Caco-2 (cell line): ENCODE measurements around the gene KCNJ12. TPM values are rescaled to one million over a fixed set of nuclear protein-coding genes. Genes with fewer than 3 reads are reported as not detected.
"Not testable (repeated sequence)": the region's sequence is repeated elsewhere in the genome, so short reads cannot be mapped to it uniquely, and the experiment has no call there.

Experiments used
- BruUV-seq: library from RNA; stranded (reverse); fragments of 400-500 nt; replicated peaks from 2 replicates; lab custom pipeline; 2021; lab: Mats Ljungman, UMichigan
- CTCF ChIA-PET: fragments of 300-600 bp; sonication (Branson Sonifier 250); formaldehyde crosslinking; loops from one replicate; lab custom pipeline; 2022; ENCODE audit warnings: antibody characterized with exemption; lab: Charles Lee
- POLR2A ChIA-PET: fragments of 300-600 bp; sonication (Branson Sonifier 250); formaldehyde crosslinking; loops from one replicate; lab custom pipeline; 2022; ENCODE audit warnings: antibody characterized with exemption; lab: Charles Lee
- DNase-seq, 2 experiments: peaks; one replicate each; pipeline versions ENCODE4 v3.0.0 to v3.0.0-alpha.2; 2020 to 2022
- H3K27me3 ChIP-seq: replicated peaks from 2 replicates; pipeline ENCODE4 v1.6.0; 2011; ENCODE audit warnings: low read length; ENCODE audit not compliant: control insufficient read depth, insufficient read depth
- H3K36me3 ChIP-seq: 2 replicates; pipeline ENCODE4 v1.5.1; 2011; ENCODE audit warnings: low read length; ENCODE audit not compliant: control insufficient read depth, insufficient read depth
- H3K4me1 ChIP-seq: fragments of 250-450 bp; sonication (Bioruptor Pico); 2 replicates; pipeline ENCODE4 v1.5.1; 2020; ENCODE audit warnings: mild to moderate bottlenecking
- H3K4me3 ChIP-seq: 2 replicates; pipeline ENCODE4 v1.5.1; 2011; ENCODE audit warnings: low read depth, mild to moderate bottlenecking, control low read depth, low read length
- H3K9me3 ChIP-seq: fragments of 250-450 bp; sonication (Bioruptor Pico); 2 replicates; pipeline ENCODE4 v1.5.1; 2020; ENCODE audit warnings: mild to moderate bottlenecking, moderate library complexity
- H3K27ac Mint-ChIP-seq: one replicate; pipeline ENCODE4 v1.8.0; 2022; ENCODE audit warnings: mixed read lengths; ENCODE audit not compliant: unreplicated experiment
- H3K27me3 Mint-ChIP-seq: one replicate; pipeline ENCODE4 v1.8.0; 2022; ENCODE audit warnings: mixed read lengths; ENCODE audit not compliant: insufficient read depth, unreplicated experiment
- H3K36me3 Mint-ChIP-seq: one replicate; pipeline ENCODE4 v1.8.0; 2022; ENCODE audit warnings: mild to moderate bottlenecking, mixed read lengths; ENCODE audit not compliant: insufficient read depth, unreplicated experiment
- H3K4me1 Mint-ChIP-seq: one replicate; pipeline ENCODE4 v1.8.0; 2022; ENCODE audit warnings: low read depth, mixed read lengths; ENCODE audit not compliant: unreplicated experiment
- H3K4me3 Mint-ChIP-seq: one replicate; pipeline ENCODE4 v1.8.0; 2022; ENCODE audit warnings: mild to moderate bottlenecking, moderate library complexity, mixed read lengths; ENCODE audit not compliant: unreplicated experiment
- H3K9me3 Mint-ChIP-seq: one replicate; pipeline ENCODE4 v1.8.0; 2022; ENCODE audit warnings: mixed read lengths; ENCODE audit not compliant: unreplicated experiment
- intact Hi-C: fragments of 100-400 bp; cut with micrococcal nuclease; formaldehyde crosslinking; loops from one replicate; pipeline ENCODE4 v1.10.0; 2022; ENCODE audit not compliant: unreplicated experiment
- total RNA-seq: library from RNA; stranded (reverse); gene quantifications from 2 replicates; pipeline ENCODE4 v1.2.3, GENCODE V29; 2022
- TF ChIP-seq, protein P1 (sequence below), 2 experiments: fragments of 200-600 bp in 1 of 2; IDR thresholded peaks; 1 replicate in 1 of 2; 2 replicates in 1 of 2; pipeline versions ENCODE4 v1.5.1 to v1.8.0; 2011 to 2022; ENCODE audit warnings: antibody characterized with exemption in 1 of 2, control low read depth in 1 of 2, inconsistent platforms in 1 of 2, low read depth in 1 of 2, low read length in 1 of 2, mild to moderate bottlenecking in 1 of 2, moderate library complexity in 1 of 2; ENCODE audit not compliant: insufficient read depth in 1 of 2, severe bottlenecking in 1 of 2, unreplicated experiment in 1 of 2

The KCNJ12 gene
- total RNA-seq, 1 experiment from 2014 or later, result 0.07 TPM

DNA sequence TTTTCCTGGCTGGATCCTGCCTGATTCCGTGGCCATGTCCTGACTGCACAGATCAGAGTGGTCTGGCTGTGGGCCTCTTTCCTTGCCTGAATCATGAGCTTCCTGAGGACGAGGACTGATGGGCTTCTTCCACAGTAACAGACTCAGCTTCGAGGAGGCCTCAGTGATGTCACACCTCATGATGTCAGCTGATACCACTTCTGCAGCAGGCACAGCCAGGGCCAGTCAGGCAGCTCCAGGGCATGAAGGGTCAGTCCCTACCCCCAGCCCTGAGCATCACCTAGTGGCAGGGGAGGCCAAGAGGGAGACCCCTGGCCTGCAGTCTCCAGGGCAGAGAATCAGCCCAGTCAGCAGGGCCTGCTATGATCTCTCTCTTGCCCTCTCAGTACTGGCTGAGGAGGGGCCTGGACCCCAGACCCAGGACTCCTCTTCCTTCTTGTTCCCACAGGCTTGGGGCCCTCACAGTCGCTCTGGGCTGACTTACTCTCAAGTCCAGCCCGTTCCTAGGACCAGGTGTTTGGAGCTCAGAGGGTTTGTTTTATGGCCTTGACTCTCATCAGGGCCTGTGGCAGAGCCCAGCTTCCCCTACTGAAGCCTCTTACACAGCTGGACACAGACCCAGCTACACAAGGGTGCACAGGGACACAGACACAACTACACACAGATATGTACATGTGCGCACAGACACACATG, 26.7 kb upstream of the KCNJ12 start:
- H3K4me3 Mint-ChIP-seq, H3K27me3 Mint-ChIP-seq, H3K27ac Mint-ChIP-seq, CTCF ChIA-PET, BruUV-seq, H3K36me3 Mint-ChIP-seq, H3K36me3 ChIP-seq, H3K9me3 Mint-ChIP-seq, H3K4me1 ChIP-seq, H3K4me3 ChIP-seq, intact Hi-C loops, H3K27me3 ChIP-seq, DNase-seq, H3K4me1 Mint-ChIP-seq, POLR2A ChIA-PET, H3K9me3 ChIP-seq: not testable (repeated sequence)

DNA sequence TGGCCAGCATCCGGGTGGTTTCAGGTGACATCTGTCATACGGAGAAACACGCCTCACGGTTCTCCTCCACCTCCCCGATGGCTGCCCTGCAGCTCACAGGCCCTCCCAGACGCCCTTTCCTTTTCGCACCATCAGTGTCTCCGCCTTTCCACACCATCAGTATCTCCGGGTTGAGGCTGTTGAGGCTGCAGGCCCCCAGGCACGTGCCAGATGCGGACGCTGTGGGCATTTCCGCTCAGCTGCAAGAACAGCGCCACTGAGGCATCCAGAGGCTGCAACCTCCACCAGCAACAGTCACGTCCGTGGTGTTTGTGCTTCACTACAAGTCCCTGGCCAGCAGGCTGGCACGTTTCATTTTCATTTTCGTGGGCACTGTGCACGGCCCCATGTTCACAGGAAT, 25.7 kb upstream of the KCNJ12 start:
- BruUV-seq, intact Hi-C loops, H3K4me3 ChIP-seq, H3K27me3 Mint-ChIP-seq, POLR2A ChIA-PET, H3K9me3 ChIP-seq, DNase-seq, H3K27ac Mint-ChIP-seq, H3K36me3 ChIP-seq, H3K4me3 Mint-ChIP-seq, H3K36me3 Mint-ChIP-seq, H3K4me1 ChIP-seq, H3K27me3 ChIP-seq, CTCF ChIA-PET, H3K4me1 Mint-ChIP-seq, H3K9me3 Mint-ChIP-seq: not testable (repeated sequence)

DNA sequence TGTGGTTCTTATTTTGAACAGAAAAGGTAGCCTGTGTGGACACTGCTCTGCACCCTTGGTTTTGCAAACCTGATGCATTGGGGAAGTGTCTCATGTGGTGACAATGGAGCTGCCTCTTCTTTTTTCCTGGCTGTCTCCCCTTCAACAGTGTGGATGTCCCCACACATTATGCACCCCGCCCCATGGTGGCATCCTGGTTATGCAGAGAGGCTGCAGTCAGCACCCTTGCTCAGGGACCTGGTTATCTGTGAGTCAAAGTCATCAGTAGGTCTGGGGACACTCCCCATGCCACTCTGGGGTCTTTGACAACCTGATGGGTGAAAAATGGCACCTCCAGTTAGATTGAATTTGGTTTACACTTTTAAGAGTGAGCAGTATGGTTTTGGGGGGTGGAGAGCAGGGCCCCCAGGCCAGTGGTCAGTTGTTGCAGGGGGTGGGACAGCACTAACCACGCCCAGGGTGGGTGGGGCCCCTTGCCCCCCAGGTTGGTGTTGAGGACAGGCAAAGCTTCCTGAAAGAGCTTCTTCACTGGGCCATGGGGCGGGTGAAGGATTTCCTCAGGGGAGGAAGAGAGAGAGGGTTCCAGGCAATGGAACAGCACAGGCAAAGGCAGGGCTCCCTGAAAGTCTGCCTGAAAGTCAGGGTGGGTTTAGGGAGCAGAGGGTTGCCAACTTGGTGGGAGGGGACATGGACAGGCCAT, 24.6 kb upstream of the KCNJ12 start:
- POLR2A ChIA-PET, result no interaction called here
- Histone ChIP-seq H3K27me3 (no peaks in the 10 kb centered on the region), H3K4me3 (no peak overlapping the region), H3K9me3 (no peaks in the 10 kb centered on the region), H3K36me3 (no peaks in the 10 kb centered on the region), H3K4me1 (0 out of 2 replicates have a peak, but pooled peaks cover 3% of the 10 kb centered on the region)
- CTCF ChIA-PET, result no interaction called here
- Mint-ChIP-seq H3K36me3 (no peaks in the 10 kb centered on the region), H3K27me3 (no peaks in the 10 kb centered on the region), H3K9me3 (peaks cover 5% of the 10 kb centered on the region), H3K4me1 (no peaks in the 10 kb centered on the region), H3K27ac (peak overlapping the region; percentile 28), H3K4me3 (no peak overlapping the region)
- intact Hi-C loops, result no loop called here
- BruUV-seq, result no TSS peak
- DNase-seq, result no peak
- TF ChIP-seq, protein P1, sequence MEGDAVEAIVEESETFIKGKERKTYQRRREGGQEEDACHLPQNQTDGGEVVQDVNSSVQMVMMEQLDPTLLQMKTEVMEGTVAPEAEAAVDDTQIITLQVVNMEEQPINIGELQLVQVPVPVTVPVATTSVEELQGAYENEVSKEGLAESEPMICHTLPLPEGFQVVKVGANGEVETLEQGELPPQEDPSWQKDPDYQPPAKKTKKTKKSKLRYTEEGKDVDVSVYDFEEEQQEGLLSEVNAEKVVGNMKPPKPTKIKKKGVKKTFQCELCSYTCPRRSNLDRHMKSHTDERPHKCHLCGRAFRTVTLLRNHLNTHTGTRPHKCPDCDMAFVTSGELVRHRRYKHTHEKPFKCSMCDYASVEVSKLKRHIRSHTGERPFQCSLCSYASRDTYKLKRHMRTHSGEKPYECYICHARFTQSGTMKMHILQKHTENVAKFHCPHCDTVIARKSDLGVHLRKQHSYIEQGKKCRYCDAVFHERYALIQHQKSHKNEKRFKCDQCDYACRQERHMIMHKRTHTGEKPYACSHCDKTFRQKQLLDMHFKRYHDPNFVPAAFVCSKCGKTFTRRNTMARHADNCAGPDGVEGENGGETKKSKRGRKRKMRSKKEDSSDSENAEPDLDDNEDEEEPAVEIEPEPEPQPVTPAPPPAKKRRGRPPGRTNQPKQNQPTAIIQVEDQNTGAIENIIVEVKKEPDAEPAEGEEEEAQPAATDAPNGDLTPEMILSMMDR (IDR thresholded peaks at IDR 0.05; ENCODE audit: insufficient read depth in 1 of 2, low read depth in 1 of 2, low read length in 1 of 2, severe bottlenecking in 1 of 2, unreplicated experiment in 1 of 2), result no peak

DNA sequence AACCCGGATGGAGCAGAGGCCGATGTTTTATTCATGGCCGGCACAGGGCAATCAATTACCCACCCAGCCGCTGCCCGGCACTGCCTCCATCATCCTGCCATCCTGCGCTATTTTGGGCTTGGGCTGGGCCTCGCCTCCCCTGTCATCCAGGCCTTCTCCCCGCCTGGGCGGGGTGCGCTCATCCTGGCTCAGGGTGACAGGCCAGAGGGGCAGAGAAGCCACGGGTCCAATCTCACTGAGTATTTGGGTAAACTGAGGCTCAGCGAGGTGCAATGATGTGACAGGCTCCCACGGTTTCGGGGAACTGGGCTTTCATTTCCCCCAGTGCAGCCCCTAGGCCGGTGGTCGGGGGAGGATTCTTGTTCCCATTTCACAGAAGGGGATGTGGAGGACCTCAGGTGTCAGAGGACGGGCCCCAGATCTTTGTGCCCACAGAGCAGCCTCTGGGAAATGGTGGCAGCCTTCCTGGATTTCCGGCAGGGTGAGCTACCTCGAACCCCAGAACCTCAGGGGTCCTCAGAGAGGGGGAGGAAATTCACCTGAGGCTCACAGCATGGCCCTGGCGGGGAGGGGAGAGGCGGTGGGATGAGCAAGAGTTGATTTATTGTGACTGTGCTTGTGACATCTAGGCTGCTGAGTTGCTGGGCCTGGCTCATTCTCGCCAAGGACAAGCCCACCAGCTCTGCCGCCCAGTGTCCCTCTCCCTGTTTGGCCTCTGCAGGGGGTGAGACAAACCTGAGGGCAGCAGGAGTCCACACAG, 23.8 kb upstream of the KCNJ12 start:
- 0 out of 2 replicates have a peak, but pooled peaks cover 3% of the 10 kb centered on the region for H3K4me1 ChIP-seq
- ChIA-PET CTCF (no interaction called here), POLR2A (no interaction called here)
- H3K4me3 Mint-ChIP-seq, result no peak overlapping the region
- no TSS peak for BruUV-seq
- intact Hi-C loops, result no loop called here
- H3K9me3 Mint-ChIP-seq, result peaks cover 8% of the 10 kb centered on the region
- no peak for DNase-seq
- H3K36me3 Mint-ChIP-seq, result no peaks in the 10 kb centered on the region
- H3K9me3 ChIP-seq, result no peaks in the 10 kb centered on the region
- no peak overlapping the region for H3K27ac Mint-ChIP-seq
- H3K27me3 Mint-ChIP-seq, result no peaks in the 10 kb centered on the region
- TF ChIP-seq, protein P1 (IDR thresholded peaks at IDR 0.05; ENCODE audit: insufficient read depth in 1 of 2, low read depth in 1 of 2, low read length in 1 of 2, severe bottlenecking in 1 of 2, unreplicated experiment in 1 of 2), result no peak
- H3K4me1 Mint-ChIP-seq, result no peaks in the 10 kb centered on the region
- no peaks in the 10 kb centered on the region for H3K36me3 ChIP-seq
- no peaks in the 10 kb centered on the region for H3K27me3 ChIP-seq
- no peak overlapping the region for H3K4me3 ChIP-seq
